Neural cell (in vitro differentiated cells): ENCODE measurements around the gene MOGAT2. TPM values are rescaled to one million over a fixed set of nuclear protein-coding genes. Genes with fewer than 3 reads are reported as not detected.
"Not testable (repeated sequence)": the region's sequence is repeated elsewhere in the genome, so short reads cannot be mapped to it uniquely, and the experiment has no call there.

Experiments
- H2AFZ ChIP-seq: fragments of 200-600, 300-800 bp; sonication (generic), shearing (Covaris generic); 2 replicates; pipeline ENCODE4 v1.6.0; 2014; ENCODE audit warnings: low read depth, mild to moderate bottlenecking, antibody characterized with exemption, low read length, moderate library complexity
- H3F3A ChIP-seq: fragments of 200-600 bp; shearing (Covaris generic); 2 replicates; pipeline ENCODE4 v1.6.1; 2016; ENCODE audit warnings: mild to moderate bottlenecking, moderate library complexity, mixed read lengths, antibody characterized with exemption, low read length; ENCODE audit not compliant: insufficient read depth, poor library complexity, severe bottlenecking
- H3K27ac ChIP-seq: fragments of 200-600, 300-800 bp; sonication (generic), shearing (Covaris generic); 2 replicates; pipeline ENCODE4 v1.5.1; 2014; ENCODE audit warnings: mild to moderate bottlenecking, low read length, moderate library complexity
- H3K27me3 ChIP-seq: fragments of 300-800, 200-600 bp; sonication (generic), shearing (Covaris generic); 2 replicates; pipeline ENCODE4 v1.6.0; 2014; ENCODE audit warnings: mild to moderate bottlenecking, low read depth, low read length, moderate library complexity; ENCODE audit not compliant: insufficient read depth
- H3K36me3 ChIP-seq: fragments of 300-800, 200-600 bp; sonication (generic), shearing (Covaris generic); 2 replicates; pipeline ENCODE4 v1.5.1; 2014; ENCODE audit warnings: mild to moderate bottlenecking, antibody characterized with exemption, low read length, moderate library complexity; ENCODE audit not compliant: insufficient read depth
- H3K4me2 ChIP-seq: fragments of 300-800, 200-600 bp; sonication (generic), shearing (Covaris generic); 2 replicates; pipeline ENCODE4 v1.6.0; 2014; ENCODE audit warnings: mild to moderate bottlenecking, low read length
- H3K4me3 ChIP-seq: fragments of 300-800, 200-600 bp; sonication (generic), shearing (Covaris generic); 2 replicates; pipeline ENCODE4 v1.5.1; 2014; ENCODE audit warnings: mild to moderate bottlenecking, low read length, moderate library complexity
- H3K79me2 ChIP-seq: fragments of 200-600 bp; shearing (Covaris generic); replicated peaks from 2 replicates; pipeline ENCODE4 v1.6.0; 2014; ENCODE audit warnings: mild to moderate bottlenecking, low read length, moderate library complexity; ENCODE audit not compliant: insufficient read depth
- H3K9ac ChIP-seq: fragments of 300-800, 200-600 bp; sonication (generic), shearing (Covaris generic); 2 replicates; pipeline ENCODE4 v1.6.1; 2016; ENCODE audit warnings: mild to moderate bottlenecking, low read length, mixed read lengths
- H3K9me2 ChIP-seq: fragments of 200-600 bp; shearing (Covaris generic); 2 replicates; pipeline ENCODE4 v1.6.1; 2016; ENCODE audit warnings: mild to moderate bottlenecking, low read length, mixed read lengths; ENCODE audit not compliant: insufficient read depth
- H3K9me3 ChIP-seq: fragments of 200-600, 300-800 bp; sonication (generic), shearing (Covaris generic); 2 replicates; pipeline ENCODE4 v1.6.1; 2016; ENCODE audit warnings: mild to moderate bottlenecking, mixed run types, low read length, moderate library complexity, mixed read lengths
- H4K20me1 ChIP-seq: fragments of 200-600 bp; shearing (Covaris generic); 2 replicates; pipeline ENCODE4 v1.6.1; 2016; ENCODE audit warnings: mild to moderate bottlenecking, mixed run types; ENCODE audit not compliant: insufficient read depth
- EP300 ChIP-seq: fragments of 450-650 bp; conservative IDR thresholded peaks from 2 replicates; pipeline ENCODE4 v1.6.1; 2014; ENCODE audit warnings: antibody characterized with exemption, mild to moderate bottlenecking, moderate library complexity; ENCODE audit not compliant: poor library complexity, severe bottlenecking
- EZH2 ChIP-seq: fragments of 200-600, 300-800 bp; shearing (Covaris generic), sonication (generic); IDR thresholded peaks from 2 replicates; pipeline ENCODE4 v1.6.1; 2014; ENCODE audit warnings: antibody characterized with exemption, low read length, borderline replicate concordance, mild to moderate bottlenecking; ENCODE audit not compliant: insufficient read depth, poor library complexity, severe bottlenecking
- MXI1 ChIP-seq: fragments of 450-650 bp; conservative IDR thresholded peaks from 2 replicates; pipeline ENCODE4 v1.6.1; 2014; ENCODE audit warnings: antibody characterized with exemption, mild to moderate bottlenecking; ENCODE audit not compliant: poor library complexity, severe bottlenecking
- POLR2AphosphoS5 ChIP-seq: IDR thresholded peaks from 2 replicates; pipeline ENCODE4 v1.6.1; 2012
- RAD21 ChIP-seq: fragments of 450-650 bp; conservative IDR thresholded peaks from 2 replicates; pipeline ENCODE4 v1.6.1; 2014; ENCODE audit warnings: antibody characterized with exemption, mild to moderate bottlenecking, moderate library complexity
- SMC3 ChIP-seq: fragments of 450-650 bp; conservative IDR thresholded peaks from 2 replicates; pipeline ENCODE4 v1.6.1; 2014; ENCODE audit warnings: antibody characterized with exemption, mild to moderate bottlenecking, moderate library complexity; ENCODE audit not compliant: poor library complexity
- TAF1 ChIP-seq: IDR thresholded peaks from 2 replicates; pipeline ENCODE4 v1.6.1; 2012; ENCODE audit warnings: low read depth
- polyA plus RNA-seq: library from polyadenylated mRNA; depleted of rRNA; stranded (reverse); fragments of >200 nt; gene quantifications from 2 replicates; pipeline ENCODE4 v1.2.3, GENCODE V29; 2014
- TF ChIP-seq, protein P1 (sequence below): IDR thresholded peaks from 2 replicates; pipeline ENCODE4 v1.6.1; 2012; ENCODE audit warnings: borderline replicate concordance
- TF ChIP-seq, protein P2 (sequence below): fragments of 450-650 bp; IDR thresholded peaks from 2 replicates; pipeline ENCODE4 v1.5.1; 2014; ENCODE audit warnings: antibody characterized with exemption, mild to moderate bottlenecking, moderate library complexity; ENCODE audit not compliant: poor library complexity, severe bottlenecking

Gene MOGAT2
- polyA plus RNA-seq, 1 donor from 2014 or later, result not detected

DNA sequence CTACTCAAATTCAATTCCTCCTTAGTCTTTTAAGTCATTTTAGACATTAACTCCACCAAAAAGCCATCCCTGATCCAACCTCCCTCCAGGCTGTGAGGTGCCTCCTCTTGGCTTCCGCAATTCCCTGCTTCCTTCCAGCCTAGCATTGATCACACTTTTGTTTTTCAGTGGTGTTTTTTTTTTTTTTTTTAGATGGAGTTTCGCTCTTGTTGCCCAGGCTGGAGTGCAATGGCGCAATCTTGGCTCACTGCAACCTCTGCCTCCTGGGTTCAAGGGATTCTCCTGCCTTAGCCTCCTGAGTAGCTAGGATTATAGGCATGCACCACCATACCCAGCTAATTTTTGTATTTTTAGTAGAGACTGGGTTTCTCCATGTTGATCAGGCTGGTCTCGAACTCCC is 25.5 kb downstream of the MOGAT2 start:
- not testable (repeated sequence) for H3K27me3 ChIP-seq, H3K9me3 ChIP-seq, H3K4me2 ChIP-seq, H3F3A ChIP-seq, H3K27ac ChIP-seq, H3K79me2 ChIP-seq, H4K20me1 ChIP-seq, H3K36me3 ChIP-seq, H3K9ac ChIP-seq, H3K4me3 ChIP-seq, H2AFZ ChIP-seq, H3K9me2 ChIP-seq

DNA sequence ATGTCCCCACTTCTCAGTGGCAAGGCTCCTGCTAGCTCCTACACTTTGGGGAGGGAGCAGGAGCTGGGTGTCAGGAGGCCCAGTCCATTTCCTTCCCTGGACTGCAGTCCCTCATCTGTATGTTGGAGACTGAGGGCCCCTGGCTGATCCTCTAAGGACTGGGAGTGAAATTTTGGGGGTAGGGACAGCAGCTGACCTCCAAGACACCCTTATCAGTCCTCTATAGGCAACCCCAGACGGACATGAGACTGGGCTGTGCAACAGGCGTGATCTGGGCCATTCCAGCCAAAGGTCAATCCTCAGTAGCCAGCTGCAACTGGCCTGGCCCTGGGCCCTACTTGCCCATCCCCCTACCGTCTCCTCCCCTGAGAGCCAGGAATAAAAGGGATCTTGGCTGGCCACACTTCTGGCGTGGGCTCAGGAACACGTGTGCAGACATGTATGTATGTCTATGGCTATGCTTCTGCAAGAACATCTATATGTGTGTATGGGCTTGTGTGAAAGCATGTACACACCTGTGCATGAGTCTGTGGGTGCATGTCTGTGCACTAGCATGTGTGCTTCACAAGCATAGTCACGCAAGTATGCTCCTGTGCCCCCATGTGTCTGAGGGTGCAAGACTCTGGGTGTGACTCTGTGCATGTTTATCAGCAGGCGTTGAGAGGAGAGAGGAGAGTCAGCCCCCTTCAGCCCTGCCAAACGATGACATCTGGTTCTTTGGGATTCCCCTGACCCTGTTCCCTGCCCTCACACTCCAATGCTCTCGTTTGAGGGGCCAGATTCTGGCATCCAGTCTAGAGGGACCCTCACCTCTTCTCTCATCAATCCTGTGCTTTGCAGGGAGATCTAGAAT is 26.3 kb downstream of the MOGAT2 start:
- H3K27me3 ChIP-seq, result no peaks in the 10 kb centered on the region

More for the DNA sequence above, 26.3 kb downstream of the MOGAT2 start:
- Histone ChIP-seq H3K4me2 (no peak overlapping the region), H3K4me3 (no peak overlapping the region), H3F3A (no peaks in the 10 kb centered on the region), H4K20me1 (no peaks in the 10 kb centered on the region), H2AFZ (no peak overlapping the region), H3K79me2 (no peaks in the 10 kb centered on the region), H3K9me3 (no peaks in the 10 kb centered on the region), H3K9ac (no peak overlapping the region), H3K36me3 (no peaks in the 10 kb centered on the region), H3K27ac (no peak overlapping the region), H3K9me2 (no peaks in the 10 kb centered on the region)
- TF ChIP-seq POLR2AphosphoS5 (no peak), SMC3 (no peak), EP300 (no peak), EZH2 (no peak), MXI1 (no peak), RAD21 (no peak), TAF1 (no peak)
- TF ChIP-seq, protein P1, sequence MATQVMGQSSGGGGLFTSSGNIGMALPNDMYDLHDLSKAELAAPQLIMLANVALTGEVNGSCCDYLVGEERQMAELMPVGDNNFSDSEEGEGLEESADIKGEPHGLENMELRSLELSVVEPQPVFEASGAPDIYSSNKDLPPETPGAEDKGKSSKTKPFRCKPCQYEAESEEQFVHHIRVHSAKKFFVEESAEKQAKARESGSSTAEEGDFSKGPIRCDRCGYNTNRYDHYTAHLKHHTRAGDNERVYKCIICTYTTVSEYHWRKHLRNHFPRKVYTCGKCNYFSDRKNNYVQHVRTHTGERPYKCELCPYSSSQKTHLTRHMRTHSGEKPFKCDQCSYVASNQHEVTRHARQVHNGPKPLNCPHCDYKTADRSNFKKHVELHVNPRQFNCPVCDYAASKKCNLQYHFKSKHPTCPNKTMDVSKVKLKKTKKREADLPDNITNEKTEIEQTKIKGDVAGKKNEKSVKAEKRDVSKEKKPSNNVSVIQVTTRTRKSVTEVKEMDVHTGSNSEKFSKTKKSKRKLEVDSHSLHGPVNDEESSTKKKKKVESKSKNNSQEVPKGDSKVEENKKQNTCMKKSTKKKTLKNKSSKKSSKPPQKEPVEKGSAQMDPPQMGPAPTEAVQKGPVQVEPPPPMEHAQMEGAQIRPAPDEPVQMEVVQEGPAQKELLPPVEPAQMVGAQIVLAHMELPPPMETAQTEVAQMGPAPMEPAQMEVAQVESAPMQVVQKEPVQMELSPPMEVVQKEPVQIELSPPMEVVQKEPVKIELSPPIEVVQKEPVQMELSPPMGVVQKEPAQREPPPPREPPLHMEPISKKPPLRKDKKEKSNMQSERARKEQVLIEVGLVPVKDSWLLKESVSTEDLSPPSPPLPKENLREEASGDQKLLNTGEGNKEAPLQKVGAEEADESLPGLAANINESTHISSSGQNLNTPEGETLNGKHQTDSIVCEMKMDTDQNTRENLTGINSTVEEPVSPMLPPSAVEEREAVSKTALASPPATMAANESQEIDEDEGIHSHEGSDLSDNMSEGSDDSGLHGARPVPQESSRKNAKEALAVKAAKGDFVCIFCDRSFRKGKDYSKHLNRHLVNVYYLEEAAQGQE, result no peak
- TF ChIP-seq, protein P2, sequence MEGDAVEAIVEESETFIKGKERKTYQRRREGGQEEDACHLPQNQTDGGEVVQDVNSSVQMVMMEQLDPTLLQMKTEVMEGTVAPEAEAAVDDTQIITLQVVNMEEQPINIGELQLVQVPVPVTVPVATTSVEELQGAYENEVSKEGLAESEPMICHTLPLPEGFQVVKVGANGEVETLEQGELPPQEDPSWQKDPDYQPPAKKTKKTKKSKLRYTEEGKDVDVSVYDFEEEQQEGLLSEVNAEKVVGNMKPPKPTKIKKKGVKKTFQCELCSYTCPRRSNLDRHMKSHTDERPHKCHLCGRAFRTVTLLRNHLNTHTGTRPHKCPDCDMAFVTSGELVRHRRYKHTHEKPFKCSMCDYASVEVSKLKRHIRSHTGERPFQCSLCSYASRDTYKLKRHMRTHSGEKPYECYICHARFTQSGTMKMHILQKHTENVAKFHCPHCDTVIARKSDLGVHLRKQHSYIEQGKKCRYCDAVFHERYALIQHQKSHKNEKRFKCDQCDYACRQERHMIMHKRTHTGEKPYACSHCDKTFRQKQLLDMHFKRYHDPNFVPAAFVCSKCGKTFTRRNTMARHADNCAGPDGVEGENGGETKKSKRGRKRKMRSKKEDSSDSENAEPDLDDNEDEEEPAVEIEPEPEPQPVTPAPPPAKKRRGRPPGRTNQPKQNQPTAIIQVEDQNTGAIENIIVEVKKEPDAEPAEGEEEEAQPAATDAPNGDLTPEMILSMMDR, result no peak
